H1 (cell line): Measurements from ENCODE around the gene RPS6KA2. TPM values are rescaled to one million over a fixed set of nuclear protein-coding genes. Genes with fewer than 3 reads are reported as not detected.

Source experiments
- CTCF ChIA-PET: fragments of 300-600 bp; sonication (Branson Sonifier 250); formaldehyde crosslinking; loops from one replicate; lab custom pipeline; 2021; ENCODE audit not compliant: partially characterized antibody; lab: Charles Lee
- POLR2A ChIA-PET: fragments of 300-600 bp; sonication (Branson Sonifier 250); formaldehyde crosslinking; loops from one replicate; lab custom pipeline; 2021; ENCODE audit warnings: inconsistent platforms; ENCODE audit not compliant: partially characterized antibody; lab: Charles Lee
- DNase-seq, 2 experiments: peaks; one replicate each; pipeline versions ENCODE4 v3.0.0 to v3.0.0-alpha.2; 2010 to 2022; ENCODE audit warnings: low spot score in 2 of 2, low read depth in 1 of 2, mixed read lengths in 1 of 2
- FAIRE-seq: peaks from 2 replicates; lab custom pipeline; 2011; peaks lifted over from hg19 to GRCh38; lab: Jason Lieb, UNC
- H2AFZ ChIP-seq: 2 replicates; pipeline ENCODE4 v1.8.1; 2012; ENCODE audit warnings: low read length, inconsistent platforms
- H2AK5ac ChIP-seq: 2 replicates; pipeline ENCODE4 v1.6.1; 2013; ENCODE audit warnings: low read depth, low read length
- H2BK120ac ChIP-seq: replicated peaks from 2 replicates; pipeline ENCODE3; 2013; ENCODE audit warnings: low read depth, low read length, inconsistent platforms
- H2BK12ac ChIP-seq: 2 replicates; pipeline ENCODE4 v1.6.1; 2013; ENCODE audit warnings: low read depth, low read length
- H2BK15ac ChIP-seq: 2 replicates; pipeline ENCODE4 v1.6.1; 2013; ENCODE audit warnings: low read length
- H2BK20ac ChIP-seq: 2 replicates; pipeline ENCODE4 v1.6.1; 2013; ENCODE audit warnings: low read length
- H2BK5ac ChIP-seq: 2 replicates; pipeline ENCODE4 v1.6.1; 2013; ENCODE audit warnings: low read depth, low read length
- H3K14ac ChIP-seq: 2 replicates; pipeline ENCODE4 v1.6.1; 2013; ENCODE audit warnings: inconsistent platforms; ENCODE audit not compliant: insufficient read length
- H3K18ac ChIP-seq: 2 replicates; pipeline ENCODE4 v1.6.1; 2013; ENCODE audit warnings: low read length; ENCODE audit errors: extremely low read depth
- H3K23ac ChIP-seq: 2 replicates; pipeline ENCODE4 v1.6.1; 2013; ENCODE audit warnings: inconsistent platforms; ENCODE audit not compliant: insufficient read length
- H3K23me2 ChIP-seq: 2 replicates; pipeline ENCODE4 v1.6.1; 2013; ENCODE audit warnings: low read depth, low read length
- H3K27ac ChIP-seq: 2 replicates; pipeline ENCODE4 v1.6.1; 2011; ENCODE audit warnings: low read depth, low read length, inconsistent platforms
- H3K27me3 ChIP-seq, 4 experiments: replicated peaks in 1 of 4; 1 replicate in 1 of 4; 2 replicates in 3 of 4; pipeline versions ENCODE4 v1.6.1 to v1.8.1; 2011 to 2013; ENCODE audit warnings: low read length in 3 of 4, mild to moderate bottlenecking in 3 of 4, inconsistent platforms in 2 of 4, mixed read lengths in 2 of 4, moderate library complexity in 1 of 4; ENCODE audit not compliant: control insufficient read depth in 3 of 4, insufficient read depth in 3 of 4; ENCODE audit errors: extremely low read depth in 1 of 4
- H3K36me3 ChIP-seq, 4 experiments: 2 replicates each; pipeline versions ENCODE4 v1.6.1 to v1.8.1; 2011 to 2013; ENCODE audit warnings: mild to moderate bottlenecking in 4 of 4, low read length in 3 of 4, moderate library complexity in 2 of 4, control low read depth in 1 of 4, inconsistent platforms in 1 of 4; ENCODE audit not compliant: insufficient read depth in 4 of 4, control insufficient read depth in 2 of 4
- H3K4ac ChIP-seq: replicated peaks from 2 replicates; pipeline ENCODE3; 2013; ENCODE audit warnings: low read length, low read depth, mixed read lengths, inconsistent platforms; ENCODE audit not compliant: insufficient read length
- H3K4me1 ChIP-seq, 4 experiments: replicated peaks in 1 of 4; 1 replicate in 1 of 4; 2 replicates in 3 of 4; pipeline versions ENCODE4 v1.6.1 to v1.8.1; 2011 to 2013; ENCODE audit warnings: low read length in 3 of 4, inconsistent platforms in 2 of 4, mixed read lengths in 1 of 4; ENCODE audit not compliant: insufficient read depth in 4 of 4, control insufficient read depth in 3 of 4
- H3K4me2 ChIP-seq, 2 experiments: 2 replicates each; pipeline versions ENCODE4 v1.6.1 to v1.8.1; 2011 to 2013; ENCODE audit warnings: low read depth in 2 of 2, low read length in 2 of 2, control low read depth in 1 of 2, inconsistent platforms in 1 of 2, mild to moderate bottlenecking in 1 of 2; ENCODE audit not compliant: insufficient read depth in 1 of 2
- H3K4me3 ChIP-seq, 4 experiments: fragments of 200-600, 300-600 bp in 1 of 4; sonication (generic), shearing (Covaris generic), sonication (Bioruptor Twin) in 1 of 4; 2 replicates each; pipeline versions ENCODE4 v1.5.1 to v1.8.1; 2011 to 2016; ENCODE audit warnings: low read length in 4 of 4, low read depth in 3 of 4, control low read depth in 2 of 4, inconsistent platforms in 2 of 4, mild to moderate bottlenecking in 2 of 4, mixed read lengths in 1 of 4, moderate library complexity in 1 of 4; ENCODE audit not compliant: insufficient read depth in 2 of 4; ENCODE audit errors: extremely low read depth in 1 of 4
- H3K56ac ChIP-seq: replicated peaks from 2 replicates; pipeline ENCODE3; 2013; ENCODE audit warnings: low read depth, mild to moderate bottlenecking, mixed read lengths, low read length, inconsistent platforms; ENCODE audit not compliant: insufficient read length
- H3K79me1 ChIP-seq: 2 replicates; pipeline ENCODE4 v1.6.1; 2013; ENCODE audit warnings: low read depth, low read length, control low read depth
- H3K79me2 ChIP-seq, 2 experiments: 2 replicates each; pipeline versions ENCODE4 v1.6.1 to v1.8.1; 2012 to 2013; ENCODE audit warnings: low read length in 2 of 2, mild to moderate bottlenecking in 2 of 2, inconsistent platforms in 1 of 2; ENCODE audit not compliant: insufficient read depth in 2 of 2, control insufficient read depth in 1 of 2
- H3K9ac ChIP-seq, 4 experiments: replicated peaks in 1 of 4; 1 replicate in 1 of 4; 2 replicates in 3 of 4; pipeline versions ENCODE4 v1.6.1 to v1.8.1; 2011 to 2013; ENCODE audit warnings: low read depth in 3 of 4, low read length in 3 of 4, control low read depth in 2 of 4, mild to moderate bottlenecking in 2 of 4, moderate library complexity in 2 of 4, inconsistent platforms in 1 of 4; ENCODE audit errors: extremely low read depth in 1 of 4
- H3K9me3 ChIP-seq, 2 experiments: 2 replicates each; pipeline versions ENCODE4 v1.6.1 to v1.8.1; 2012 to 2013; ENCODE audit warnings: mild to moderate bottlenecking in 2 of 2, moderate library complexity in 2 of 2, control low read depth in 1 of 2, inconsistent platforms in 1 of 2, low read depth in 1 of 2, low read length in 1 of 2, mixed read lengths in 1 of 2; ENCODE audit not compliant: insufficient read depth in 2 of 2
- H4K20me1 ChIP-seq, 2 experiments: replicated peaks in 1 of 2; 2 replicates each; pipeline versions ENCODE3 to v1.8.1; 2011 to 2013; ENCODE audit warnings: inconsistent platforms in 2 of 2, low read length in 2 of 2, mild to moderate bottlenecking in 1 of 2; ENCODE audit not compliant: insufficient read depth in 2 of 2, control insufficient read depth in 1 of 2
- H4K5ac ChIP-seq: 2 replicates; pipeline ENCODE4 v1.6.1; 2013; ENCODE audit warnings: low read length, low read depth, mixed read lengths, inconsistent platforms; ENCODE audit not compliant: insufficient read length
- H4K8ac ChIP-seq: 2 replicates; pipeline ENCODE4 v1.8.0; 2013; ENCODE audit warnings: mild to moderate bottlenecking, moderate library complexity, low read length, inconsistent platforms; ENCODE audit not compliant: insufficient read depth; ENCODE audit errors: extremely low read depth
- H4K91ac ChIP-seq: replicated peaks from 2 replicates; pipeline ENCODE3; 2013; ENCODE audit warnings: low read length, mixed read lengths, inconsistent platforms; ENCODE audit not compliant: insufficient read length
- ASH2L ChIP-seq: fragments of 200-600, 300-600 bp; sonication (generic); IDR thresholded peaks from one replicate; pipeline ENCODE4 v1.7.1; 2017; ENCODE audit warnings: low read length
- BACH1 ChIP-seq: IDR thresholded peaks from 2 replicates; pipeline ENCODE4 v1.6.1; 2012; ENCODE audit warnings: low read length, improper control_type of control experiment
- CBX8 ChIP-seq: fragments of 300-800, 300-1000 bp; sonication (generic); IDR thresholded peaks from 2 replicates; pipeline ENCODE4 v1.7.1; 2016; ENCODE audit warnings: low read depth, low read length, borderline replicate concordance
- CEBPB ChIP-seq: IDR thresholded peaks from 2 replicates; pipeline ENCODE4 v1.6.1; 2012; ENCODE audit warnings: low read depth, low read length
- EP300 ChIP-seq, 2 experiments: IDR thresholded peaks; 1 replicate in 1 of 2; 2 replicates in 1 of 2; pipeline ENCODE4 v1.6.1; 2011 to 2012; ENCODE audit warnings: low read depth in 2 of 2, low read length in 2 of 2, mild to moderate bottlenecking in 2 of 2, borderline replicate concordance in 1 of 2, inconsistent platforms in 1 of 2, moderate library complexity in 1 of 2
- GABPA ChIP-seq: IDR thresholded peaks from 2 replicates; pipeline ENCODE4 v1.6.1; 2011; ENCODE audit warnings: mild to moderate bottlenecking, low read length, moderate library complexity, borderline replicate concordance; ENCODE audit not compliant: insufficient read depth
- GTF2F1 ChIP-seq: IDR thresholded peaks from 2 replicates; pipeline ENCODE4 v1.6.1; 2012; ENCODE audit warnings: low read depth, low read length, improper control_type of control experiment, borderline replicate concordance
- MAFK ChIP-seq: IDR thresholded peaks from 2 replicates; pipeline ENCODE4 v1.6.1; 2012; ENCODE audit warnings: low read depth, mild to moderate bottlenecking, improper control_type of control experiment, low read length
- POLR2AphosphoS5 ChIP-seq: IDR thresholded peaks from 2 replicates; pipeline ENCODE4 v1.6.1; 2011; ENCODE audit warnings: low read depth, low read length
- RBBP5 ChIP-seq: IDR thresholded peaks from 2 replicates; pipeline ENCODE4 v1.7.1; 2012; ENCODE audit warnings: low read depth, mild to moderate bottlenecking, inconsistent platforms, low read length, moderate library complexity, borderline replicate concordance
- SP4 ChIP-seq: IDR thresholded peaks from 2 replicates; pipeline ENCODE4 v1.6.1; 2012; ENCODE audit warnings: low read length, inconsistent platforms
- SUZ12 ChIP-seq: fragments of 200-600 bp; sonication (generic); IDR thresholded peaks from 2 replicates; pipeline ENCODE4 v1.6.1; 2012; ENCODE audit warnings: mild to moderate bottlenecking, inconsistent platforms, low read length, moderate library complexity, mixed read lengths
- TBP ChIP-seq: IDR thresholded peaks from 2 replicates; pipeline ENCODE4 v1.6.1; 2011; ENCODE audit warnings: low read depth, low read length, improper control_type of control experiment
- USF2 ChIP-seq: IDR thresholded peaks from 2 replicates; pipeline ENCODE4 v1.6.1; 2011; ENCODE audit warnings: low read length, improper control_type of control experiment
- WGBS, 2 experiments: shearing (Covaris generic) in 1 of 2; methylation state at CpG; one replicate each; pipeline versions ENCODE4 v1.1.6 to v1.1.7; 2013 to 2015; ENCODE audit warnings: low lambda C conversion rate in 2 of 2, mixed read lengths in 2 of 2, inconsistent platforms in 1 of 2, low coverage in 1 of 2, missing lambda C conversion rate in 1 of 2; ENCODE audit not compliant: insufficient replicate concordance in 2 of 2, insufficient coverage in 1 of 2, insufficient read length in 1 of 2; ENCODE audit errors: extremely low coverage in 1 of 2, missing lambda C conversion rate in 1 of 2; 5-methylcytosine and 5-hydroxymethylcytosine counted together
- polyA plus RNA-seq, 7 experiments: library from polyadenylated mRNA; depleted of rRNA in 3 of 7; stranded (reverse) in 5 of 7; unstranded in 2 of 7; fragments of >200 nt in 5 of 7; fragments of 200-250 nt in 2 of 7; gene quantifications; 1 replicate in 5 of 7; 2 replicates in 1 of 7; 4 replicates in 1 of 7; pipeline versions ENCODE4 v1.2.1 to v1.2.3, GENCODE V29; 2011 to 2013; ENCODE audit warnings: missing spikeins in 2 of 7, mixed read lengths in 2 of 7
- total RNA-seq: library from RNA; stranded (reverse); fragmentation: NEBNext Ultra II Directional; extraction: Animal tissue kit (Norgen Biotek cat#: 25700); gene quantifications from 2 replicates; pipeline ENCODE4 v1.2.1, GENCODE V29; 2021

The RPS6KA2 gene
- total and polyA plus RNA-seq, 2 of the 8 experiments (the other 6 are each of a cell fraction or from before 2014, with no cell fraction given): 8.8 to 25.7 TPM

- H3K9ac ChIP-seq: no peak overlapping the region
- H3K79me2 ChIP-seq: no peaks in the 10 kb centered on the region
- no peak overlapping the region for H2BK12ac ChIP-seq
- no peak overlapping the region for H3K4ac ChIP-seq
- ChIA-PET POLR2A (interaction anchor here (0.7 to 0.9 kb wide), 2 partner anchors 18 to 85 kb away, joined by 3 to 4 read pairs; no protein-coding TSS in a partner anchor), CTCF (interaction anchor here (0.7 to 3.2 kb wide), 7 partner anchors 8 to 274 kb away, joined by 3 to 13 read pairs (median 3); no protein-coding TSS in a partner anchor)
- H3K23me2 ChIP-seq: no peaks in the 10 kb centered on the region
- peaks cover 0 to 3% of the 10 kb centered on the region in 2 experiments; a peak in 1 of 4 replicates for H3K9me3 ChIP-seq
- WGBS, 2 experiments: 81% methylated on average over 10 of the region's 10 CpGs; no CpG with 5 or more reads in 1 of the 2 experiments
- H4K91ac ChIP-seq: no peak overlapping the region
- H2BK15ac ChIP-seq: no peak overlapping the region
- H3K27me3 ChIP-seq: no peaks in the 10 kb centered on the region
- no peak overlapping the region for H4K8ac ChIP-seq
- H3K18ac ChIP-seq: no peak overlapping the region
- H3K79me1 ChIP-seq: no peaks in the 10 kb centered on the region; the same call in 1 of the 2 replicates
- no peak overlapping the region for H2BK5ac ChIP-seq
- H2BK20ac ChIP-seq: no peak overlapping the region
- no peak overlapping the region for H2AFZ ChIP-seq
- no peak overlapping the region for H2AK5ac ChIP-seq
- no peak overlapping the region for H3K4me3 ChIP-seq
- no peak overlapping the region for H3K23ac ChIP-seq
- FAIRE-seq (no peak), DNase-seq (no peak)
- no peak overlapping the region for H3K4me2 ChIP-seq
- H4K20me1 ChIP-seq: no peaks in the 10 kb centered on the region
- H3K27ac ChIP-seq: no peak overlapping the region
- H3K4me1 ChIP-seq: no peaks in the 10 kb centered on the region
- no peak overlapping the region for H3K56ac ChIP-seq
- H3K14ac ChIP-seq: no peak overlapping the region
- H4K5ac ChIP-seq: no peak overlapping the region
- peaks cover 0 to 10% (median 0%) of the 10 kb centered on the region in 4 experiments; a peak in 1 of 8 replicates for H3K36me3 ChIP-seq
- no peak overlapping the region for H2BK120ac ChIP-seq
- TF ChIP-seq TBP (no peak), SUZ12 (no peak), GABPA (no peak), EP300 (IDR thresholded peaks at IDR 0.05; ENCODE audit: borderline replicate concordance in 1 of 2, low read depth in 2 of 2, low read length in 2 of 2) (no peak), BACH1 (no peak), ASH2L (no peak), MAFK (no peak), RBBP5 (no peak), GTF2F1 (no peak), CEBPB (no peak), SP4 (no peak), POLR2AphosphoS5 (no peak), USF2 (no peak), CBX8 (no peak)
These were observed 100.1 kb downstream of the RPS6KA2 start for GRCh38 chr6:166526937-166527336.
